OCI-LY1 (cell line): ENCODE data around the gene PA2G4.
"Not testable (repeated sequence)": the region's sequence is repeated elsewhere in the genome, so short reads cannot be mapped to it uniquely, and the experiment has no call there.

Source experiments
- H2AFZ ChIP-seq: fragments of 200-600 bp; sonication (generic), shearing (Covaris generic); 2 replicates; pipeline ENCODE4 v1.6.0; 2014; ENCODE audit warnings: antibody characterized with exemption, mild to moderate bottlenecking, low read length
- H3F3A ChIP-seq: fragments of 200-600 bp; sonication (generic), shearing (Covaris generic); 2 replicates; pipeline ENCODE4 v1.6.0; 2014; ENCODE audit warnings: mild to moderate bottlenecking, antibody characterized with exemption, low read length, moderate library complexity; ENCODE audit not compliant: insufficient read depth
- H3K27ac ChIP-seq: fragments of 200-600 bp; sonication (generic); 2 replicates; pipeline ENCODE4 v1.5.1; 2014; ENCODE audit warnings: low read length, mixed run types, mild to moderate bottlenecking, low read depth; ENCODE audit not compliant: poor library complexity, severe bottlenecking
- H3K27me3 ChIP-seq: fragments of 200-600 bp; sonication (generic); 2 replicates; pipeline ENCODE4 v1.6.0; 2014; ENCODE audit warnings: antibody characterized with exemption, mild to moderate bottlenecking, low read length, moderate library complexity; ENCODE audit not compliant: insufficient read depth
- H3K36me3 ChIP-seq: fragments of 200-600 bp; sonication (generic); 2 replicates; pipeline ENCODE4 v1.6.1; 2014; ENCODE audit warnings: mild to moderate bottlenecking, antibody characterized with exemption, low read length, moderate library complexity, mixed read lengths; ENCODE audit not compliant: insufficient read depth
- H3K4me1 ChIP-seq: fragments of 200-600 bp; sonication (generic); 2 replicates; pipeline ENCODE4 v1.5.1; 2014; ENCODE audit warnings: mild to moderate bottlenecking, low read length, moderate library complexity; ENCODE audit not compliant: insufficient read depth, severe bottlenecking
- H3K4me2 ChIP-seq: fragments of 200-600 bp; sonication (generic), shearing (Covaris generic); 2 replicates; pipeline ENCODE4 v1.6.1; 2014; ENCODE audit warnings: low read length
- H3K4me3 ChIP-seq: fragments of 200-600 bp; sonication (generic); 2 replicates; pipeline ENCODE4 v1.5.1; 2014; ENCODE audit warnings: low read length, low read depth, mild to moderate bottlenecking, mixed read lengths; ENCODE audit not compliant: poor library complexity, severe bottlenecking
- H3K79me2 ChIP-seq: fragments of 200-600 bp; shearing (Covaris generic); 2 replicates; pipeline ENCODE4 v1.6.1; 2016; ENCODE audit warnings: mixed run types, low read length, mixed read lengths; ENCODE audit not compliant: insufficient read depth
- H3K9ac ChIP-seq: fragments of 200-600 bp; sonication (generic), shearing (Covaris generic); 2 replicates; pipeline ENCODE4 v1.6.1; 2014; ENCODE audit warnings: mild to moderate bottlenecking, low read length, mixed read lengths
- H3K9me2 ChIP-seq: fragments of 200-600 bp; sonication (generic), shearing (Covaris generic); 2 replicates; pipeline ENCODE4 v1.6.1; 2014; ENCODE audit warnings: low read depth, mild to moderate bottlenecking, low read length, mixed read lengths
- H3K9me3 ChIP-seq: fragments of 200-600 bp; shearing (Covaris generic); 2 replicates; pipeline ENCODE4 v1.6.1; 2014; ENCODE audit warnings: low read length, mixed read lengths
- H4K20me1 ChIP-seq: fragments of 200-600 bp; sonication (generic), shearing (Covaris generic); 2 replicates; pipeline ENCODE4 v1.6.0; 2016; ENCODE audit warnings: mild to moderate bottlenecking, low read length; ENCODE audit not compliant: insufficient read depth
- CTCF ChIP-seq: fragments of 200-600 bp; sonication (generic), shearing (Covaris generic); IDR thresholded peaks from 2 replicates; pipeline ENCODE4 v1.5.1; 2017; ENCODE audit warnings: mild to moderate bottlenecking, antibody characterized with exemption, low read length, moderate library complexity, mixed read lengths
- EZH2 ChIP-seq: fragments of 200-600 bp; sonication (generic), shearing (Covaris generic); IDR thresholded peaks from 2 replicates; pipeline ENCODE4 v1.8.0; 2017; ENCODE audit warnings: borderline replicate concordance, mixed run types, mild to moderate bottlenecking, antibody characterized with exemption, low read length, moderate library complexity, mixed read lengths

PA2G4 gene

GRCh38 chr12:56114084-56114483, 9.7 kb downstream of the PA2G4 start:
- peaks cover 64% of the 10 kb centered on the region for H3K36me3 ChIP-seq
- H3K79me2 ChIP-seq: peaks cover 7% of the 10 kb centered on the region
- H3K9me3 ChIP-seq: no peaks in the 10 kb centered on the region
- no peak overlapping the region for H2AFZ ChIP-seq
- H3K27ac ChIP-seq: peak overlapping the region; percentile 1
- H3K9me2 ChIP-seq: no peaks in the 10 kb centered on the region
- H3K4me1 ChIP-seq: peaks cover 15% of the 10 kb centered on the region
- H3K4me2 ChIP-seq: no peak overlapping the region
- H4K20me1 ChIP-seq: no peaks in the 10 kb centered on the region
- H3K9ac ChIP-seq: no peak overlapping the region
- TF ChIP-seq EZH2: no peak
- TF ChIP-seq CTCF: no peak
- no peaks in the 10 kb centered on the region for H3K27me3 ChIP-seq
- peaks cover 25% of the 10 kb centered on the region; the same call in 1 of the 2 replicates for H3F3A ChIP-seq
- H3K4me3 ChIP-seq: no peak overlapping the region

GRCh38 chr12:56115329-56115728, 11.0 kb downstream of the PA2G4 start:
- H3K79me2 ChIP-seq: peaks cover 7% of the 10 kb centered on the region
- peaks cover 25% of the 10 kb centered on the region; the same call in 1 of the 2 replicates for H3F3A ChIP-seq
- H3K4me2 ChIP-seq: peak overlapping the region; percentile 92
- no peaks in the 10 kb centered on the region for H3K27me3 ChIP-seq
- peaks cover 52% of the 10 kb centered on the region for H3K36me3 ChIP-seq
- H3K4me1 ChIP-seq: peaks cover 26% of the 10 kb centered on the region
- peak overlapping the region; percentile 98 for H3K9ac ChIP-seq
- H3K27ac ChIP-seq: peak overlapping the region; percentile 95
- TF ChIP-seq CTCF: no peak
- TF ChIP-seq EZH2: no peak
- no peaks in the 10 kb centered on the region for H4K20me1 ChIP-seq
- no peak overlapping the region for H2AFZ ChIP-seq
- peak overlapping the region; percentile 95 for H3K4me3 ChIP-seq
- no peaks in the 10 kb centered on the region for H3K9me2 ChIP-seq
- no peaks in the 10 kb centered on the region for H3K9me3 ChIP-seq

GRCh38 chr12:56116267-56117081, 12.1 kb downstream of the PA2G4 start, which contains the start of gene RPL41:
RPL41 (plus strand) TSS chr12:56116633.
- peak within 1 kb of the TSS; percentile 98 for H3K9ac ChIP-seq

GRCh38 chr12:56117082-56117706, 12.8 kb downstream of the PA2G4 start:
- H3K4me1 ChIP-seq: peaks cover 26% of the 10 kb centered on the region
- H3K9me3 ChIP-seq, H3K9me2 ChIP-seq, H3K27me3 ChIP-seq, H2AFZ ChIP-seq, H3K79me2 ChIP-seq, H4K20me1 ChIP-seq: not testable (repeated sequence)
- H3F3A ChIP-seq: peaks cover 25% of the 10 kb centered on the region; the same call in 1 of the 2 replicates
- peak overlapping the region; percentile 92 for H3K4me2 ChIP-seq
- peaks cover 45% of the 10 kb centered on the region for H3K36me3 ChIP-seq
- peak overlapping the region; percentile 95 for H3K4me3 ChIP-seq
- H3K27ac ChIP-seq: peak overlapping the region; percentile 95
- peak overlapping the region; percentile 98 for H3K9ac ChIP-seq

More at GRCh38 chr12:56116267-56117081, 12.1 kb downstream of the PA2G4 start, which contains the start of gene RPL41:
- Histone ChIP-seq H3K27ac (peak within 1 kb of the TSS; percentile 95), H3K4me1 (peaks cover 26% of the 10 kb centered on the region), H3F3A (peaks cover 25% of the 10 kb centered on the region; the same call in 1 of the 2 replicates), H4K20me1 (no peaks in the 10 kb centered on the region), H3K4me3 (peak within 1 kb of the TSS; percentile 95), H3K9me2 (no peaks in the 10 kb centered on the region), H3K36me3 (peaks cover 48% of the 10 kb centered on the region), H3K9me3 (no peaks in the 10 kb centered on the region), H2AFZ (0 out of 2 replicates have a peak within 1 kb of the TSS, but pooled peaks have one; percentile 43), H3K4me2 (peak within 1 kb of the TSS; percentile 92), H3K79me2 (peaks cover 7% of the 10 kb centered on the region), H3K27me3 (no peaks in the 10 kb centered on the region)
- TF ChIP-seq CTCF: no peak
- TF ChIP-seq EZH2: no peak
